Stimulated activated CD4-positive, alpha-beta T cell treated with anti-CD3 and anti-CD28 coated beads, Interleukin-1b, Interleukin-23, amount 100 ng/mL, for 4 hours (primary cell): ENCODE measurements around the gene TGFBI.

Experiments
- DNase-seq, 2 donors: peaks; one replicate each; pipeline ENCODE4 v3.0.0-alpha.2; 2020; ENCODE audit warnings: low read depth in 2 of 2

The TGFBI gene

DNA sequence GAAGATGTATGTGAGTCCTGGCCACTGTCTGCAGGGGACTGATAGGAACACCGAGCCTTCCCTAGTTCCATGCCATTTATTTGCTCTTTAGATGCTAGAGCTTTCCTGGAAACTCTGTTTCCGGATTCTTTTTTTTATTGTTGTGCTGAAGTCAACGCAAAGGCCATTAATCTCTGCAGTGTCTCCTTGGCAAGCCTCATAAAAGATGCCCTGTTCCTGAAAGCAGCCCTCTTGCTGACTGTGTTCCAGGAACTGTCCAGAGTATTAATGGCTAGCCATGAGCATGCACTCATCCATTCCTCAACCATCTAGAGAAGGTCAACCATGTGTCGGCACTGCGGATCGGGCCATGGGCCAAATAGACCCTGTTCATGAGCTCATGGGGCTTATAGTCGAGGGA is 61.0 kb downstream of the TGFBI start:
- DNase-seq, result no peak

DNA sequence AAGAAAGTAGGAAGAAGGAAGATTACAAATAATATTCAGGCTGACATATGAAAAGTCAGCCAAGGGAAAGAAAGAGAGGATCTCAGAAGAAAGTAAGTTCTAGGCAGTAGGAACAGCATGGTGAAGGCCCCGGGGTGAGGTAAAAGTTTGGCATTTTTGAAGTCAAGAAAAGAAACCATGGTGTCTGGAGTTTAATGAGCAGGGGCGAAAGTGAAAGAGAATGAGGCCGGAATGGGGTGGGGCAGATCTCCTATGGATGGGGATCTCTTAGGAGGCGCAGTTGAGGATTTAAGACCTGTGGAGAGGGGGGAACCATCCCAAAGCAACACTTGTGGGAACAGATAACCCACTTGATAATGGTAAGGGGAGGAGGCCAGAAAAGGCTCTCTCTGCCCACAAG is 61.5 kb downstream of the TGFBI start:
- no peak for DNase-seq

DNA sequence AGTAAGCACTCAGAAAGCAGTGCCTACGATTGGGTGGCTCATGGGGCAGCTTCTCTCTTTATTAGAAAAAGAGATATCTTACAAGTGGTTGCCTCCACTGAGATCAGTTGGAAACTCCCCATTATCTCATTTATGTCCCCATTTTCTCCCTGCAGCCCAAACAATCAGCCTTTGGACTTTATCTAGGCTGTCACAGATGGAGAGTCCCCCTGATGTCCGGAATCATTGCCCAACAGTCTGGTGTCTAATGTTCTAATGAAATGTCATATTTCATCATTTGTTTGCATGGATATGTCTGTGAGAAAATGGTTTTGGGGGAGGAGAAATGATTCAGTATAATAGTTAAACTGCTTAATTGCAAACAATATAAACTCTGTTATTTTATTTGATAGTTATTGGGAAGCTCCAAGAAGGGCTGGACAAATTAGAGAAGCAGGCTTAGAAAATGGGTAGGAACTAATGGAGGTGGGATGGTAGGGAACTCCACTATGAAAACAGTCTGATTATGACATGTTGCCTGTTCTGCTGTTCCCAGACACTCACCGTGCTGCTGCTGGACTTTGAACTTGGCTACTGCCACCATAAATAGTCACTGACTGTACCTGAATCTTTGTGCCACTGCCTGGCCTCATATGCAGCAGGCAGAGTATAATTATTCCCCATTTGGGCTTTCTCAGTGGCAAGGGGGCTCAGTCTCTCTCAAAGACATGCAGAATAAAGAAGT is 65.6 kb downstream of the TGFBI start:
- DNase-seq, result no peak

DNA sequence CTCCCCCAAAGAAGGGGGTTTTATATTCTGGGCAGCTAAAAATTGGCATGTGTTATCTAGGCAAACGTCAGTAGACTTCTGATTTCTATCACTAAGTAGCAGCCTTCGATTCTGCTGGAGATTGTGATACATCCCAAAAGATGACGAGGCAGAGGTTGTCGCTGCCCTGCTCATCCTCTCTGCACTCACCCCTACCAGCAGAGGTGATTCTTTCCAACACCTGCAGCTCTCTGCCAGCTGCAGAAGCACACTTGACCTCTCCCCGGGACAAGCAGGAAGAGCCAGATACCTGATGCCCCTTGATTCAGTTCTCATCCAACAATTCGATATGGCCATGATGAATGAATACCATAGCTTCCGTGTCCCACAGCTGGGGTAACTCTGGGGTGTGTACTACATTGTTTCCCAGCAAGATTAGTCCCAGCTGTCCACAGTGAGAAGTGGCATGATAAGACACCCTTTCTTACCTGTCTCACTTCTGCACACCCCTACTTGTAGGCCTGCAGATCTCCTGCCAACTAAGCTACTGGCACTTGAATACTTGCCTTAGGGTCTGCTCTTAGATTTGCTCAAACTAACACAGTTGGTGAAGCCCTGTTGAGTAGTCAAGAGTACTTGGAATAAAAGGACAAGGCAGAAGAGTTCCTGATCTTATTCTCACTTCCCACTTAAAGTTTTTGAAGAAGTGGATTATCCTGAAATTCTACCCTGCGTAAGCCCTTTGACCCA is 66.3 kb downstream of the TGFBI start:
- DNase-seq, result no peak

DNA sequence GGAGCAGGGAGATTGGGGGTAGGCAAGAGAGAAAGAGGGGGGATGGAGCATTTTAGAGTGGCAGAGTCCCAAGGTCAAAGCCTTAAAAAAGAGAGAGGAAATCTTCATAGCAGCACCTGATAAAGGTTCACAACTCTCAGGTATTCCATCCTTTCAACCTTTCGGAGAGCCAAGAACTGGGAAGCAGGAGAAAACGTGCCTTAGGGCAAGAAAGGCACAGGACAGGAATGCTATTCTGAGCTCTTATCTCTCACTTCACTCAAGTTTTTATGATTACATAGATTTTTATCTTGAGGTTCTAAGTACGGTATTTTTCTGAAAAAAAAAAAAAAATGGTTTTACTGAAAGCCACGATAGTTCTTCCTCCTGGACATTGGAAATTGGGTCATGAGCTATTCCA is 69.4 kb downstream of the TGFBI start:
- DNase-seq, result no peak

DNA sequence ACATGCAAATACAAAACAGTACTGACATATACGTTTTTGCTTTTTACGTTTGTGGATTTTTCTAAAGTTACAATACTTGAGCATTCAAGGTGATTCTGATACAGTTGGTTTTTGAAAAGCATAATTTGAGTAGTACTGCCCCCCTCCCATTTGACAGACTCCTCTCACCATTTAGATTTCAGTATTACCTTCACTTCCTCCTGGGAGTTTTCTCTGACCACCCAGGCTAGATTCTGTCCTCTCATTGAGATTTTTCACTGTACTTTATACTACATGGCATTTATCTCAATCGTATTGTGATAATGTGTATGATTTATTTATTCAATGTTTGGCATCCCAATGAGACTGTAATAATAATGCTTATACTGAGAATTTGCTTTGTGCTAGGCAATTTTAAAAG is 71.1 kb downstream of the TGFBI start:
- no peak for DNase-seq

DNA sequence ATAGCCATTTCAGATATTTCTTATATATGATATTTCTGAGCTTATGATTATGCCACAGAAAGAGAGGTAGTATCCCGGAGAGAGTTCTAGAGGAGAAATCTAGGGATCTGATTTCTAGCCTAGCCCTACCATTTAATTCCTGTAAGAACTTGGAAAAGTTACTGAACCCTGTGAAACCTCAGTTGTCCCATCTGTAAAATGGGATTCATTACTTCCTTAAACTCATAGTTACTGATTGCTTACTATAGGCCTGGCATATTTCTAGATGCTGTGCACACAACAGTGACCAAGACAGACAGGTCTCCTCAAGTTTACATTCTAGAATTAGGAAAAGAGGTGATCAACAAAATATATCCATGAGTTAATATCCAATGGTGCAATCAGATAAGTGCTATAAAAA is 73.1 kb downstream of the TGFBI start:
- no peak for DNase-seq

DNA sequence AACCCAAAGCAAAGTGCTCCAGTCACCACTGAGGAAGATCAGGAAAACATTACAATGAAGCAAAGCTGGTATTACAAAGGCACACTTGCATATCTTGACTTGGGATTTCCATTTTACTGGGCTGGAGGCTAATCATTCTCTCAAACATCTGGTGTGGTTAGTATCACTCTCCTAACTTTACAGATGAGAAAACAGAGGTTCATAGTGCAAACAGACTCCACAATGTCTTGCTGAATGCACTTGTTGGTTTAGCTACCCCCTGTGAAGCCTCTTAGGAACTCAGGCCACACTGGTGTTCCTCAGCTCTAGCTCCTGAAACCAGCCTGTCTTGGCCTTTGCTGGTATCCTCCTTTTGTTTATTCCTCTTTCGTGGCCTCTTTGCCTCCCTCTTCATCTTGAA is 74.3 kb downstream of the TGFBI start:
- DNase-seq, result no peak

DNA sequence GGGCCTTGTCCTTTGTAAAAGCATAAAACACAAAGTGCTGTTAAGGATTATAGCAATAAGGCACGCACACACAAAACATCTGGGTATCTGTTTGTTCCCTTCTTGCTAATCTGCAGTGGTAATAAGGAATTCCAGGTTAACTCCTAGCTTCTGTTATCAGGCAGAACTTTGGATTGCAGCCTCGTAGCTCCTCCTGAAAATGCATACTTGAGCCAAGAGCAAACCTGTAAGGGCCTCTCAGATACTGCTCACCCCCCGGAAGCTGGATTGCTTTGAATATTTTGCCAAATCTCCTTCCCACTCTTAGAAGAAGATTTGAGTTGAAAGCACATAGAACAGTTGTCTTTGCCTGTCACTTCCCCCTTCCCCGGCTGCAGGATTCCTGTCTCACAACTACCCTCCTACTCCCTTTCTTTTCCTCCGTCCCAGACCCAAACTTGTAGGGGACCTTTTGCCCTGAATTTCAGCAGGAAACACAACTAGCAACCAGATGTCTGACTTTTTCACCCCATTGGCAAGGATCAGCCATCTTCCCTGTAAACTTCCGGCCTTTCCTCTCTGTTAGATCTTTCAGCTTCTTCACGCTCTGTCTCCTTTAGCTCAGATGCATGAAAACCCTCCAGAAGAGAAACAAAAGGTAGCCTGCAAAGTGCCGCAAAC is 75.6 kb downstream of the TGFBI start:
- DNase-seq, result no peak

DNA sequence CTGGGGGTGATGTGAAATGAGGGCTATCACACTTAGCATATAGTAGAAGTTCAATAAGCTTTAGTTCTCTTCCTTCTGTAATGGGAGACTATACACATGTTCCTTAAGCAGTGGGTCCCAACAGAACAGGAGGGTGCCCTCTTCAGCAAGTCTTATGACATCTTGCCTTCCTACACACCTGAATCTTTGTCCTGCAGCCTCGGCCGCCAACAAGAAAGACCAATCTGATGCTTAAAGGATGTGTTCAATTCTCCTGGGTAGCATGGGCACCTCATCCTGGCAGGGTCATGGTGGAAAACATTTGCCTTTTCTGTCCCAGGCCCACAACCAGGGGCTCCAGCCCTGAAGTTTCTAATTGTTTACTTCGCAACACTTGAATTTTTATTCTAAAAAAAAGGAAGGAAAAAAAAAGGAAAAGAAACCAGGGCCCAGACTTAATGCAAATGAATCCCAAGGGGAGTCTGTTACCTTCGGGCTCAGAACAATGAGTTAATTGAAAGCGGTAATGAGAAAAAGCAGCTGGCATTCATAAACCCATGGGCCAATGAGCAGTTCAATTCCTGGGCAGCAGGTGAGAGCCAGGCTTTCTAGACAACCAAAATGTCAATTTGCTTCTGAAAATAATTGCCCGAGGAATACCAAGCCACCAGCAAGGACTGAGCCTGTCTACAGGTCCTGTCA is 77.7 kb downstream of the TGFBI start:
- DNase-seq, result no peak

DNA sequence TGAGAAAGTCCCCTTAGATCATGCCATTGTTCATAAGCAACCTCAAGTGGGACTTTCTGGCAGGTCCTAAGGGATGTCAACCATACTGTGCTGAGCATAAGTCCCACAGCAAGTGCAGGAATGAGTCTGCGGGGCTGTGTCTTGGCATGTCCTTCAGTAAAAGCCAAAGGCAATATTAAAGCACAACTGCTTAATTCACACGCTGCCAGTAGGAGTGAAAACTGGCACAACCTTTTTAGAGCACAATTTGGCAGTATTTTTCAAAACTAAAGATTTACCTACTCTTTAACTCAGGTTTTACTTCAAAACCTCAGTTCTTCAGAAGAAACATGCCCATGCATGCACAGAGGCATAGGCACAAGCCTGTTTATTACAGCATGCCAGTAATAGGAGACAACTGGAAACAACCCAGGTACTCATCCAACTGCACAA is 79.4 kb downstream of the TGFBI start:
- DNase-seq, result no peak

DNA sequence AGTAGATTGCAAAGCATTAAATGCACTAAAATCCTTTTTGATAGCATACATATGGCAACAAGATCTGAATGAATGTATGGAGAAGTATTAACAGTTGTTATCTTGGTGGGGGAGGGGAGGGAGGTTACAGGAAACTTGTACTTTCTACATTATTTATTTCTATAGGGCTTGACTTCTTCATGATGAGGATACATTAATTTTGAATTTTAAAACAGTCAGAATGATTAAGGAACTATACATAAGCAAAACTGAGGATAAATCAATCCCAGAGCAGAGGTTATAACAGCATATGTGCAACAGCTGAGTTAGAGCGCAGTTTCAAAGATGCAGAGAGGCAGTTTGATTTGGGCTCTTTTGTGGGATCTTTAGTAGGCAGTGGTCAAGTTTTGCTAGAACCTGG is 80.0 kb downstream of the TGFBI start:
- no peak for DNase-seq

DNA sequence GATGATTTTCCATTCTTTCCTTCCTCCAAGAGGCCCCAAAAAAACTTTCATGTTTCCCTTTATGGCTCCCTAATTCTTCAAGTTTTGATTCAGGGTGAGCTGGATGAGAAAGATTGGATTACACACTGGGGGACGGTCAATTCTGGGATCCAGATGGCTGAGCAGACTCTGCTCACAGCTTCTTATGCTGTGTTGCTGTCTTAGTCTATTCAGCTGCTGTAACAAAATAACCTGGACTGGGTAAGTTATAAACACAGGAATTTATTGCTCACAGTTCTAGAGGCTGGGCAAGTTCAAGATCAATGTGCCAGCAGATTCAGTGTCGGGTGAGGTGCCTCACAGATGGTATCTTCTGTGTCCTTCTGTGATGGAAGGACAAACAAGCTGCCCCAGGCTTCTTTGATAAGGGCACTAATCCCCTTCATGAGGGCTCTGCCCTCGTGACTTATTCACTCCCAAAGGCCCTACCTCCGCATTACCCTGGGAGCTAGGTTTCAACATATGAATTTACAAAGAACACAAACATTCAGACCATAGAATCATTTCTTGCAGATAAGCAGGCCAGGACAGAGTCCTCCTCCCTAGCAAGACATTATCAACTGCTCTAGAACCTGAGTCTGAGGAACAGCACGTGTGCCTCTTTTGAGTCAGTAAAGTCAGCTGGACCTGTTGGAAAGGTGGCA is 80.8 kb downstream of the TGFBI start:
- DNase-seq, result no peak
